H1 (cell line): ENCODE data around the gene PECR.

Experiments used
- CTCF ChIP-seq, 3 experiments: IDR thresholded peaks; 1 replicate in 2 of 3; 2 replicates in 1 of 3; pipeline versions ENCODE4 v1.5.1 to v1.6.1; 2011; ENCODE audit warnings: low read length in 3 of 3, mild to moderate bottlenecking in 3 of 3, inconsistent platforms in 2 of 3, low read depth in 1 of 3, moderate library complexity in 1 of 3; ENCODE audit not compliant: insufficient read depth in 1 of 3; ENCODE audit errors: control extremely low read depth in 1 of 3
- EP300 ChIP-seq, 2 experiments: IDR thresholded peaks; 1 replicate in 1 of 2; 2 replicates in 1 of 2; pipeline ENCODE4 v1.6.1; 2011 to 2012; ENCODE audit warnings: low read depth in 2 of 2, low read length in 2 of 2, mild to moderate bottlenecking in 2 of 2, borderline replicate concordance in 1 of 2, inconsistent platforms in 1 of 2, moderate library complexity in 1 of 2
- EZH2 ChIP-seq: fragments of 200-600 bp; sonication (generic); IDR thresholded peaks from 2 replicates; pipeline ENCODE4 v1.7.1; 2012; ENCODE audit warnings: low read depth, mild to moderate bottlenecking, moderate library complexity, low read length, inconsistent platforms; ENCODE audit not compliant: severe bottlenecking
- HDAC2 ChIP-seq, 2 experiments: fragments of 300-600 bp in 1 of 2; sonication (generic) in 1 of 2; IDR thresholded peaks; 2 replicates each; pipeline ENCODE4 v1.6.1; 2011 to 2012; ENCODE audit warnings: low read depth in 2 of 2, low read length in 2 of 2, mild to moderate bottlenecking in 2 of 2, moderate library complexity in 2 of 2, borderline replicate concordance in 1 of 2, inconsistent platforms in 1 of 2
- KDM1A ChIP-seq: fragments of 200-600, 300-600 bp; sonication (generic); IDR thresholded peaks from 2 replicates; pipeline ENCODE4 v1.7.1; 2016; ENCODE audit warnings: mild to moderate bottlenecking, low read length, borderline replicate concordance
- POLR2A ChIP-seq, 2 experiments: IDR thresholded peaks; 1 replicate in 1 of 2; 2 replicates in 1 of 2; pipeline ENCODE4 v1.6.1; 2011; ENCODE audit warnings: low read depth in 2 of 2, low read length in 2 of 2, mild to moderate bottlenecking in 2 of 2; ENCODE audit errors: control extremely low read depth in 1 of 2
- TEAD4 ChIP-seq: IDR thresholded peaks from 2 replicates; pipeline ENCODE4 v1.6.1; 2012; ENCODE audit warnings: low read depth, low read length, inconsistent platforms, mixed read lengths

- TF ChIP-seq EP300 (IDR thresholded peaks at IDR 0.05; ENCODE audit: borderline replicate concordance in 1 of 2, low read depth in 2 of 2, low read length in 2 of 2) (no peak), TEAD4 (no peak), CTCF (IDR thresholded peaks at IDR 0.05; ENCODE audit: control extremely low read depth in 1 of 3, insufficient read depth in 1 of 3, low read depth in 1 of 3, low read length in 3 of 3) (no peak), POLR2A (IDR thresholded peaks at IDR 0.05; ENCODE audit: control extremely low read depth in 1 of 2, low read depth in 2 of 2, low read length in 2 of 2) (no peak), HDAC2 (IDR thresholded peaks at IDR 0.05; ENCODE audit: borderline replicate concordance in 1 of 2, low read depth in 2 of 2, low read length in 2 of 2) (no peak), EZH2 (no peak), KDM1A (no peak)
Observed at GRCh38 chr2:216012830-216013079, 68.9 kb downstream of the PECR start.
